ENCODE data around the gene SIPA1.

GRCh38 chr11:65610404-65610803 lies 27.5 kb upstream of the SIPA1 start:
- no peak for TF ChIP-seq ZNF274 (IDR thresholded peaks at IDR 0.05; ENCODE audit: low read depth, low read length)
- no peak for TF ChIP-seq YY1 (IDR thresholded peaks at IDR 0.05; ENCODE audit: insufficient read depth, insufficient read length)
